GM23338 (cell line): Measurements from ENCODE around the gene GPHN. TPM values are rescaled to one million over a fixed set of nuclear protein-coding genes. Genes with fewer than 3 reads are reported as not detected.

Source experiments
- ATAC-seq: fragments of 200-7000 bp; cut with Tn5 transposase; 3 replicates; pipeline ENCODE4 v1.9.1; 2020
- DNase-seq: peaks from one replicate; pipeline ENCODE4 v3.0.0-alpha.2; 2015; ENCODE audit warnings: low spot score
- H2AFZ ChIP-seq: fragments of 200-600 bp; sonication (generic); 2 replicates; pipeline ENCODE4 v1.8.0; 2016; ENCODE audit warnings: antibody characterized with exemption, mild to moderate bottlenecking, moderate library complexity
- H3F3A ChIP-seq: fragments of 200-600 bp; sonication (generic); replicated peaks from 2 replicates; pipeline ENCODE4 v1.8.0; 2017; ENCODE audit warnings: antibody characterized with exemption, mixed run types, low read depth
- H3K27ac ChIP-seq: fragments of 200-600 bp; sonication (generic); 2 replicates; pipeline ENCODE4 v1.6.1; 2016; ENCODE audit warnings: low read depth
- H3K27me3 ChIP-seq: fragments of 200-600 bp; sonication (generic); 2 replicates; pipeline ENCODE4 v1.8.0; 2016; ENCODE audit warnings: mild to moderate bottlenecking, mixed run types, moderate library complexity; ENCODE audit not compliant: insufficient read depth
- H3K36me3 ChIP-seq: fragments of 200-600 bp; sonication (generic); 2 replicates; pipeline ENCODE4 v1.8.0; 2016; ENCODE audit warnings: mild to moderate bottlenecking; ENCODE audit not compliant: insufficient read depth
- H3K4me1 ChIP-seq: fragments of 200-600 bp; sonication (generic); 2 replicates; pipeline ENCODE4 v1.8.0; 2016; ENCODE audit warnings: mild to moderate bottlenecking, moderate library complexity; ENCODE audit not compliant: insufficient read depth
- H3K4me2 ChIP-seq: fragments of 200-600 bp; sonication (generic); 2 replicates; pipeline ENCODE4 v1.7.1; 2017; ENCODE audit warnings: mixed run types
- H3K4me3 ChIP-seq: fragments of 200-600 bp; sonication (generic); 2 replicates; pipeline ENCODE4 v1.6.1; 2016; ENCODE audit warnings: mixed run types
- H3K79me2 ChIP-seq: fragments of 200-600 bp; sonication (generic); replicated peaks from 2 replicates; pipeline ENCODE4 v1.8.0; 2017; ENCODE audit warnings: mild to moderate bottlenecking; ENCODE audit not compliant: insufficient read depth
- H3K9me2 ChIP-seq: fragments of 200-600 bp; sonication (generic); 2 replicates; pipeline ENCODE4 v1.8.0; 2017; ENCODE audit not compliant: insufficient read depth
- H4K20me1 ChIP-seq: fragments of 200-600 bp; sonication (generic); replicated peaks from 2 replicates; pipeline ENCODE4 v1.8.0; 2017; ENCODE audit warnings: mild to moderate bottlenecking; ENCODE audit not compliant: insufficient read depth
- H3K27ac Mint-ChIP-seq: 2 replicates; pipeline ENCODE4 v1.8.0; 2020; ENCODE audit warnings: inconsistent platforms, mild to moderate bottlenecking, moderate library complexity, mixed read lengths
- H3K27me3 Mint-ChIP-seq: 3 replicates; pipeline ENCODE4 v1.8.0; 2022; ENCODE audit warnings: low read depth, mild to moderate bottlenecking, moderate library complexity, mixed read lengths, inconsistent platforms; ENCODE audit not compliant: insufficient read depth, poor library complexity
- H3K36me3 Mint-ChIP-seq: 3 replicates; pipeline ENCODE4 v1.8.0; 2021; ENCODE audit warnings: low read depth, mild to moderate bottlenecking, inconsistent platforms, moderate library complexity, mixed read lengths
- H3K4me1 Mint-ChIP-seq: 3 replicates; pipeline ENCODE4 v1.8.0; 2020; ENCODE audit warnings: mild to moderate bottlenecking, inconsistent platforms, mixed read lengths
- H3K4me3 Mint-ChIP-seq: 3 replicates; pipeline ENCODE4 v1.8.0; 2021; ENCODE audit warnings: moderate library complexity, mild to moderate bottlenecking, inconsistent platforms, mixed read lengths
- H3K9me3 Mint-ChIP-seq: 3 replicates; pipeline ENCODE4 v1.8.0; 2020; ENCODE audit warnings: moderate library complexity, mild to moderate bottlenecking, inconsistent platforms, mixed read lengths
- CREB1 ChIP-seq: fragments of 250-450 bp; sonication (Bioruptor Pico); IDR thresholded peaks from 2 replicates; pipeline ENCODE4 v1.5.0; 2020; ENCODE audit warnings: low read depth, mild to moderate bottlenecking, moderate library complexity
- EZH2 ChIP-seq: fragments of 200-600 bp; sonication (generic); IDR thresholded peaks from one replicate; pipeline ENCODE4 v1.8.0; 2017; ENCODE audit warnings: antibody characterized with exemption, mild to moderate bottlenecking, low read depth; ENCODE audit not compliant: unreplicated experiment
- EZH2phosphoT487 ChIP-seq: fragments of 200-600 bp; sonication (generic); IDR thresholded peaks from one replicate; pipeline ENCODE4 v1.8.1; 2018; ENCODE audit warnings: antibody characterized with exemption; ENCODE audit not compliant: unreplicated experiment
- JUNB ChIP-seq: IDR thresholded peaks from one replicate; pipeline ENCODE4 v1.6.1; 2016; ENCODE audit warnings: antibody characterized with exemption; ENCODE audit not compliant: unreplicated experiment
- NANOG ChIP-seq: IDR thresholded peaks from 2 replicates; pipeline ENCODE4 v1.6.1; 2016; ENCODE audit warnings: antibody characterized with exemption, borderline replicate concordance
- POLR2AphosphoS5 ChIP-seq: IDR thresholded peaks from 2 replicates; pipeline ENCODE4 v1.6.1; 2016; ENCODE audit warnings: antibody characterized with exemption, low read depth
- STAT1 ChIP-seq: IDR thresholded peaks from one replicate; pipeline ENCODE4 v1.6.1; 2016; ENCODE audit warnings: antibody characterized with exemption; ENCODE audit not compliant: unreplicated experiment
- ZNF114 ChIP-seq: fragments of 250-450 bp; sonication (Bioruptor Pico); IDR thresholded peaks from 2 replicates; pipeline ENCODE4 v1.5.0; 2020; ENCODE audit warnings: mild to moderate bottlenecking, moderate library complexity
- ZNF331 ChIP-seq: fragments of 250-450 bp; sonication (Bioruptor Pico); IDR thresholded peaks from 2 replicates; pipeline ENCODE4 v1.5.0; 2020; ENCODE audit warnings: low read depth, mild to moderate bottlenecking, moderate library complexity
- polyA plus RNA-seq: library from polyadenylated mRNA; unstranded; fragments of >200 nt; fragmentation: Nextera tagmentation; extraction: Ambion mirVana; gene quantifications from 2 replicates; pipeline ENCODE4 v1.2.1, GENCODE V29; 2016
- total RNA-seq: library from RNA; depleted of rRNA; stranded (reverse); fragments of >200 nt; shearing (Covaris generic); gene quantifications from 2 replicates; pipeline ENCODE4 v1.2.3, GENCODE V29; 2014
- TF ChIP-seq, protein P1 (sequence below): IDR thresholded peaks from one replicate; pipeline ENCODE4 v1.6.1; 2018; ENCODE audit warnings: antibody characterized with exemption; ENCODE audit not compliant: unreplicated experiment
- TF ChIP-seq, protein P2 (sequence below): IDR thresholded peaks from 2 replicates; pipeline ENCODE4 v1.6.1; 2016; ENCODE audit warnings: antibody characterized with exemption
- TF ChIP-seq, protein P3 (sequence below), 2 experiments: fragments of 200-600 bp in 1 of 2; sonication (generic) in 1 of 2; conservative IDR thresholded peaks; 2 replicates each; pipeline versions ENCODE4 v1.5.1 to v1.6.1; 2016 to 2017; ENCODE audit warnings: antibody characterized with exemption in 2 of 2, low read depth in 2 of 2, mild to moderate bottlenecking in 2 of 2, moderate library complexity in 1 of 2
- TF ChIP-seq, protein P4 (sequence below): fragments of 250-450 bp; sonication (Bioruptor Pico); IDR thresholded peaks from 2 replicates; pipeline ENCODE4 v1.5.0; 2020; ENCODE audit warnings: mild to moderate bottlenecking, moderate library complexity

The GPHN gene
- total and polyA plus RNA-seq, 2 experiments from 2014 or later, result 17.6 to 20.6 TPM

DNA sequence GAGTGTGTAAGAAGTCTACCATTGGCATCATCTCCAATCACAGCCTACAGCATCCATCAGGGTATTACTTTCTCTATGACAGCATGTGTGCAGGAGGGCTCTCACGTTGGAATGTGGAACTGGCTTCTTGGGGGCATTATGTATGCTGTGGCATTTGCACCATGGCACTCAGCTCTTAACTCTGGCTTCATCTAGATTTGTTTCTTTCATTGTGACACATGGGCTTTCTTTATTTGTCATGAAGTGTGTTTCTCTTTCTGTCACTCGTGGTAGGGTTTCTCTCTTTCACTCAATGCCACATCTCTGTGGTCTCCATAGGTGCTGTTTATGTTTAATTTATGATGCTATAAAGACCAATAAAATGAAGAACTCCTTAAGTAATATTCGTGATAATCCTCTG, 490.1 kb downstream of the GPHN start (continued):
- TF ChIP-seq, protein P1, sequence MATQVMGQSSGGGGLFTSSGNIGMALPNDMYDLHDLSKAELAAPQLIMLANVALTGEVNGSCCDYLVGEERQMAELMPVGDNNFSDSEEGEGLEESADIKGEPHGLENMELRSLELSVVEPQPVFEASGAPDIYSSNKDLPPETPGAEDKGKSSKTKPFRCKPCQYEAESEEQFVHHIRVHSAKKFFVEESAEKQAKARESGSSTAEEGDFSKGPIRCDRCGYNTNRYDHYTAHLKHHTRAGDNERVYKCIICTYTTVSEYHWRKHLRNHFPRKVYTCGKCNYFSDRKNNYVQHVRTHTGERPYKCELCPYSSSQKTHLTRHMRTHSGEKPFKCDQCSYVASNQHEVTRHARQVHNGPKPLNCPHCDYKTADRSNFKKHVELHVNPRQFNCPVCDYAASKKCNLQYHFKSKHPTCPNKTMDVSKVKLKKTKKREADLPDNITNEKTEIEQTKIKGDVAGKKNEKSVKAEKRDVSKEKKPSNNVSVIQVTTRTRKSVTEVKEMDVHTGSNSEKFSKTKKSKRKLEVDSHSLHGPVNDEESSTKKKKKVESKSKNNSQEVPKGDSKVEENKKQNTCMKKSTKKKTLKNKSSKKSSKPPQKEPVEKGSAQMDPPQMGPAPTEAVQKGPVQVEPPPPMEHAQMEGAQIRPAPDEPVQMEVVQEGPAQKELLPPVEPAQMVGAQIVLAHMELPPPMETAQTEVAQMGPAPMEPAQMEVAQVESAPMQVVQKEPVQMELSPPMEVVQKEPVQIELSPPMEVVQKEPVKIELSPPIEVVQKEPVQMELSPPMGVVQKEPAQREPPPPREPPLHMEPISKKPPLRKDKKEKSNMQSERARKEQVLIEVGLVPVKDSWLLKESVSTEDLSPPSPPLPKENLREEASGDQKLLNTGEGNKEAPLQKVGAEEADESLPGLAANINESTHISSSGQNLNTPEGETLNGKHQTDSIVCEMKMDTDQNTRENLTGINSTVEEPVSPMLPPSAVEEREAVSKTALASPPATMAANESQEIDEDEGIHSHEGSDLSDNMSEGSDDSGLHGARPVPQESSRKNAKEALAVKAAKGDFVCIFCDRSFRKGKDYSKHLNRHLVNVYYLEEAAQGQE, result no peak
- TF ChIP-seq, protein P2, sequence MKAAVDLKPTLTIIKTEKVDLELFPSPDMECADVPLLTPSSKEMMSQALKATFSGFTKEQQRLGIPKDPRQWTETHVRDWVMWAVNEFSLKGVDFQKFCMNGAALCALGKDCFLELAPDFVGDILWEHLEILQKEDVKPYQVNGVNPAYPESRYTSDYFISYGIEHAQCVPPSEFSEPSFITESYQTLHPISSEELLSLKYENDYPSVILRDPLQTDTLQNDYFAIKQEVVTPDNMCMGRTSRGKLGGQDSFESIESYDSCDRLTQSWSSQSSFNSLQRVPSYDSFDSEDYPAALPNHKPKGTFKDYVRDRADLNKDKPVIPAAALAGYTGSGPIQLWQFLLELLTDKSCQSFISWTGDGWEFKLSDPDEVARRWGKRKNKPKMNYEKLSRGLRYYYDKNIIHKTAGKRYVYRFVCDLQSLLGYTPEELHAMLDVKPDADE, result no peak
- TF ChIP-seq ZNF331, result no peak

DNA sequence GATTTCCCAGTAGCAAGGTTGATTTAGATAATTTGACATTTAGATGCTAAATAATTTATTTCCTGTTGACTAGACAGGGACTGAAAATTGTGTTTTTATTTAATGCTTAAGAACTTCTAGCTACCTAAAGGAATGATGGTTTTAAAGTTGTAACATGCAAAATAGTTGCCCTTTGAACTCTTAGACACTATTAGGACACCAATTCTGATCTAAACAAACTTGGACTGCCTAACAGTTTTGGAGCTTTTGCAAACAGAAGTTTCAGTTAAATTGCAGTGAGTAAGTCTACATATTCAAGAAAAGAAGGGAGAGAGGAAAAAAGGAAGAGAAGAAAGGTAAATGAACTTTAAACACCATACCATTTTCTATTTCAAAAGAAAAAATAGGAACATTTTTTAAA, 492.0 kb downstream of the GPHN start:
- H3K4me3 ChIP-seq, result no peak overlapping the region
- Mint-ChIP-seq H3K4me1 (no peaks in the 10 kb centered on the region), H3K4me3 (no peak overlapping the region), H3K27ac (no peak overlapping the region), H3K36me3 (no peaks in the 10 kb centered on the region), H3K9me3 (no peaks in the 10 kb centered on the region), H3K27me3 (no peaks in the 10 kb centered on the region)
- DNase-seq, result no peak
- no peak for ATAC-seq
- H3K27ac ChIP-seq, result no peak overlapping the region
- no peaks in the 10 kb centered on the region for H4K20me1 ChIP-seq
- no peaks in the 10 kb centered on the region for H3K27me3 ChIP-seq
- H3K4me2 ChIP-seq, result no peak overlapping the region
- no peaks in the 10 kb centered on the region for H3K36me3 ChIP-seq
- H3K9me2 ChIP-seq, result no peaks in the 10 kb centered on the region
- H3K79me2 ChIP-seq, result no peaks in the 10 kb centered on the region
- no peaks in the 10 kb centered on the region for H3F3A ChIP-seq
- no peak overlapping the region for H2AFZ ChIP-seq
- no peaks in the 10 kb centered on the region for H3K4me1 ChIP-seq
- no peak for TF ChIP-seq EZH2
- TF ChIP-seq ZNF114, result no peak
- TF ChIP-seq CREB1 (CRISPR knock-in tag), result no peak
- TF ChIP-seq STAT1, result no peak
- TF ChIP-seq, protein P3, sequence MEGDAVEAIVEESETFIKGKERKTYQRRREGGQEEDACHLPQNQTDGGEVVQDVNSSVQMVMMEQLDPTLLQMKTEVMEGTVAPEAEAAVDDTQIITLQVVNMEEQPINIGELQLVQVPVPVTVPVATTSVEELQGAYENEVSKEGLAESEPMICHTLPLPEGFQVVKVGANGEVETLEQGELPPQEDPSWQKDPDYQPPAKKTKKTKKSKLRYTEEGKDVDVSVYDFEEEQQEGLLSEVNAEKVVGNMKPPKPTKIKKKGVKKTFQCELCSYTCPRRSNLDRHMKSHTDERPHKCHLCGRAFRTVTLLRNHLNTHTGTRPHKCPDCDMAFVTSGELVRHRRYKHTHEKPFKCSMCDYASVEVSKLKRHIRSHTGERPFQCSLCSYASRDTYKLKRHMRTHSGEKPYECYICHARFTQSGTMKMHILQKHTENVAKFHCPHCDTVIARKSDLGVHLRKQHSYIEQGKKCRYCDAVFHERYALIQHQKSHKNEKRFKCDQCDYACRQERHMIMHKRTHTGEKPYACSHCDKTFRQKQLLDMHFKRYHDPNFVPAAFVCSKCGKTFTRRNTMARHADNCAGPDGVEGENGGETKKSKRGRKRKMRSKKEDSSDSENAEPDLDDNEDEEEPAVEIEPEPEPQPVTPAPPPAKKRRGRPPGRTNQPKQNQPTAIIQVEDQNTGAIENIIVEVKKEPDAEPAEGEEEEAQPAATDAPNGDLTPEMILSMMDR (conservative IDR thresholded peaks at IDR 0.05; ENCODE audit: low read depth in 2 of 2), result no peak
- TF ChIP-seq, protein P4, sequence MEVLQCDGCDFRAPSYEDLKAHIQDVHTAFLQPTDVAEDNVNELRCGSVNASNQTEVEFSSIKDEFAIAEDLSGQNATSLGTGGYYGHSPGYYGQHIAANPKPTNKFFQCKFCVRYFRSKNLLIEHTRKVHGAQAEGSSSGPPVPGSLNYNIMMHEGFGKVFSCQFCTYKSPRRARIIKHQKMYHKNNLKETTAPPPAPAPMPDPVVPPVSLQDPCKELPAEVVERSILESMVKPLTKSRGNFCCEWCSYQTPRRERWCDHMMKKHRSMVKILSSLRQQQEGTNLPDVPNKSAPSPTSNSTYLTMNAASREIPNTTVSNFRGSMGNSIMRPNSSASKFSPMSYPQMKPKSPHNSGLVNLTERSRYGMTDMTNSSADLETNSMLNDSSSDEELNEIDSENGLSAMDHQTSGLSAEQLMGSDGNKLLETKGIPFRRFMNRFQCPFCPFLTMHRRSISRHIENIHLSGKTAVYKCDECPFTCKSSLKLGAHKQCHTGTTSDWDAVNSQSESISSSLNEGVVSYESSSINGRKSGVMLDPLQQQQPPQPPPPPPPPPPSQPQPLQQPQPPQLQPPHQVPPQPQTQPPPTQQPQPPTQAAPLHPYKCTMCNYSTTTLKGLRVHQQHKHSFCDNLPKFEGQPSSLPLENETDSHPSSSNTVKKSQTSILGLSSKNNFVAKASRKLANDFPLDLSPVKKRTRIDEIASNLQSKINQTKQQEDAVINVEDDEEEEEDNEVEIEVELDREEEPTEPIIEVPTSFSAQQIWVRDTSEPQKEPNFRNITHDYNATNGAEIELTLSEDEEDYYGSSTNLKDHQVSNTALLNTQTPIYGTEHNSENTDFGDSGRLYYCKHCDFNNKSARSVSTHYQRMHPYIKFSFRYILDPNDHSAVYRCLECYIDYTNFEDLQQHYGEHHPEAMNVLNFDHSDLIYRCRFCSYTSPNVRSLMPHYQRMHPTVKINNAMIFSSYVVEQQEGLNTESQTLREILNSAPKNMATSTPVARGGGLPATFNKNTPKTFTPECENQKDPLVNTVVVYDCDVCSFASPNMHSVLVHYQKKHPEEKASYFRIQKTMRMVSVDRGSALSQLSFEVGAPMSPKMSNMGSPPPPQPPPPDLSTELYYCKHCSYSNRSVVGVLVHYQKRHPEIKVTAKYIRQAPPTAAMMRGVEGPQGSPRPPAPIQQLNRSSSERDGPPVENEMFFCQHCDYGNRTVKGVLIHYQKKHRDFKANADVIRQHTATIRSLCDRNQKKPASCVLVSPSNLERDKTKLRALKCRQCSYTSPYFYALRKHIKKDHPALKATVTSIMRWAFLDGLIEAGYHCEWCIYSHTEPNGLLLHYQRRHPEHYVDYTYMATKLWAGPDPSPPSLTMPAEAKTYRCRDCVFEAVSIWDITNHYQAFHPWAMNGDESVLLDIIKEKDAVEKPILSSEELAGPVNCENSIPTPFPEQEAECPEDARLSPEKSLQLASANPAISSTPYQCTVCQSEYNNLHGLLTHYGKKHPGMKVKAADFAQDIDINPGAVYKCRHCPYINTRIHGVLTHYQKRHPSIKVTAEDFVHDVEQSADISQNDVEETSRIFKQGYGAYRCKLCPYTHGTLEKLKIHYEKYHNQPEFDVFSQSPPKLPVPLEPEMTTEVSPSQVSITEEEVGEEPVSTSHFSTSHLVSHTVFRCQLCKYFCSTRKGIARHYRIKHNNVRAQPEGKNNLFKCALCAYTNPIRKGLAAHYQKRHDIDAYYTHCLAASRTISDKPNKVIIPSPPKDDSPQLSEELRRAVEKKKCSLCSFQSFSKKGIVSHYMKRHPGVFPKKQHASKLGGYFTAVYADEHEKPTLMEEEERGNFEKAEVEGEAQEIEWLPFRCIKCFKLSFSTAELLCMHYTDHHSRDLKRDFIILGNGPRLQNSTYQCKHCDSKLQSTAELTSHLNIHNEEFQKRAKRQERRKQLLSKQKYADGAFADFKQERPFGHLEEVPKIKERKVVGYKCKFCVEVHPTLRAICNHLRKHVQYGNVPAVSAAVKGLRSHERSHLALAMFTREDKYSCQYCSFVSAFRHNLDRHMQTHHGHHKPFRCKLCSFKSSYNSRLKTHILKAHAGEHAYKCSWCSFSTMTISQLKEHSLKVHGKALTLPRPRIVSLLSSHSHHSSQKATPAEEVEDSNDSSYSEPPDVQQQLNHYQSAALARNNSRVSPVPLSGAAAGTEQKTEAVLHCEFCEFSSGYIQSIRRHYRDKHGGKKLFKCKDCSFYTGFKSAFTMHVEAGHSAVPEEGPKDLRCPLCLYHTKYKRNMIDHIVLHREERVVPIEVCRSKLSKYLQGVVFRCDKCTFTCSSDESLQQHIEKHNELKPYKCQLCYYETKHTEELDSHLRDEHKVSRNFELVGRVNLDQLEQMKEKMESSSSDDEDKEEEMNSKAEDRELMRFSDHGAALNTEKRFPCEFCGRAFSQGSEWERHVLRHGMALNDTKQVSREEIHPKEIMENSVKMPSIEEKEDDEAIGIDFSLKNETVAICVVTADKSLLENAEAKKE, result no peak
- no peak for TF ChIP-seq POLR2AphosphoS5
- no peak for TF ChIP-seq NANOG
- TF ChIP-seq EZH2phosphoT487, result no peak
- TF ChIP-seq JUNB, result no peak
